ENCODE measurements around the gene TMEM119.

DNA sequence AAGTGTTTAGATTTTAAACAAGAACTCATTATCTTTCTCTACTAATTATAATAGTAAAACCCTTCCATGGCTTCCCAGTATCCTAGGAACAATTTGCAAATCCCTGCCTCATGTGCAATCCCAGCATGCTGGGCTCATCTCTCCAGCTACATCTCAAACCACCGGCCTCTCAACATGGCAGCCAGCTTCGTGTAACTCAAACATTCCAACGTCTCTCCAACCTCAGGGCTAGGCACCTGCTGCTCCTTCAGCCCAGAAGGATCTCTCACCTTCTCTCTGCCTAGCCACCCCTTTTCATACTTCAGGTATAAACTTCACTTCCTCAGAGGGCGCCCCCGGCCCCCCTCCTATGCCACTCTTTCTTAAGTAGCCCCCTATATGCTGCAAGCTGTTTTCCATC lies 44.1 kb downstream of the TMEM119 start:
- TF ChIP-seq, protein P1, sequence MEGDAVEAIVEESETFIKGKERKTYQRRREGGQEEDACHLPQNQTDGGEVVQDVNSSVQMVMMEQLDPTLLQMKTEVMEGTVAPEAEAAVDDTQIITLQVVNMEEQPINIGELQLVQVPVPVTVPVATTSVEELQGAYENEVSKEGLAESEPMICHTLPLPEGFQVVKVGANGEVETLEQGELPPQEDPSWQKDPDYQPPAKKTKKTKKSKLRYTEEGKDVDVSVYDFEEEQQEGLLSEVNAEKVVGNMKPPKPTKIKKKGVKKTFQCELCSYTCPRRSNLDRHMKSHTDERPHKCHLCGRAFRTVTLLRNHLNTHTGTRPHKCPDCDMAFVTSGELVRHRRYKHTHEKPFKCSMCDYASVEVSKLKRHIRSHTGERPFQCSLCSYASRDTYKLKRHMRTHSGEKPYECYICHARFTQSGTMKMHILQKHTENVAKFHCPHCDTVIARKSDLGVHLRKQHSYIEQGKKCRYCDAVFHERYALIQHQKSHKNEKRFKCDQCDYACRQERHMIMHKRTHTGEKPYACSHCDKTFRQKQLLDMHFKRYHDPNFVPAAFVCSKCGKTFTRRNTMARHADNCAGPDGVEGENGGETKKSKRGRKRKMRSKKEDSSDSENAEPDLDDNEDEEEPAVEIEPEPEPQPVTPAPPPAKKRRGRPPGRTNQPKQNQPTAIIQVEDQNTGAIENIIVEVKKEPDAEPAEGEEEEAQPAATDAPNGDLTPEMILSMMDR (conservative IDR thresholded peaks at IDR 0.05; ENCODE audit: low read depth, low read length), result no peak
- TF ChIP-seq EZH2 (IDR thresholded peaks at IDR 0.05; ENCODE audit: borderline replicate concordance, low read depth, low read length, poor library complexity, severe bottlenecking), result no peak
